HG03025 (cell line): ENCODE measurements around the gene RFX2.
"Not testable (repeated sequence)": the region's sequence is repeated elsewhere in the genome, so short reads cannot be mapped to it uniquely, and the experiment has no call there.

Experiments
- ATAC-seq: cut with Tn5 transposase; IDR thresholded peaks from one replicate; pipeline ENCODE4 v1.9.1; 2021; ENCODE audit warnings: mild to moderate bottlenecking, moderate library complexity; ENCODE audit not compliant: unreplicated experiment, low FRiP score

The RFX2 gene

GRCh38 chr19:5961969-5962945 is 148.0 kb downstream of the RFX2 start:
- no peak for ATAC-seq

DNA sequence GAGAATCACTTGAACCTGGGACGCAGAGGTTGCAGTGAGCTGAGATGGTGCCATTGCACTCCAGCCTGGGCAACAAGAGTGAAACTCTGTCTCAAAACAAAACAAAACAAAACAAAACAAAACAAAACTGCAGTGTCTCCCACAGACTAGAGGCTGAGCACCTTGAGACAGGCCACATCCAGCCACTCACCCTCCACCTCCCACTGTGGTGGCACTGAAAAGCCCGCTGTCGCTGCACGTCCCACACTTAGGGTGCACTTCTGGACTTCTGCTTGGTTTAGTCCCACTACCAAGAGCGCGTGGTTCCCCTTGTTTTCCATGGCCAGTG is 148.7 kb downstream of the RFX2 start:
- ATAC-seq = not testable (repeated sequence)

DNA sequence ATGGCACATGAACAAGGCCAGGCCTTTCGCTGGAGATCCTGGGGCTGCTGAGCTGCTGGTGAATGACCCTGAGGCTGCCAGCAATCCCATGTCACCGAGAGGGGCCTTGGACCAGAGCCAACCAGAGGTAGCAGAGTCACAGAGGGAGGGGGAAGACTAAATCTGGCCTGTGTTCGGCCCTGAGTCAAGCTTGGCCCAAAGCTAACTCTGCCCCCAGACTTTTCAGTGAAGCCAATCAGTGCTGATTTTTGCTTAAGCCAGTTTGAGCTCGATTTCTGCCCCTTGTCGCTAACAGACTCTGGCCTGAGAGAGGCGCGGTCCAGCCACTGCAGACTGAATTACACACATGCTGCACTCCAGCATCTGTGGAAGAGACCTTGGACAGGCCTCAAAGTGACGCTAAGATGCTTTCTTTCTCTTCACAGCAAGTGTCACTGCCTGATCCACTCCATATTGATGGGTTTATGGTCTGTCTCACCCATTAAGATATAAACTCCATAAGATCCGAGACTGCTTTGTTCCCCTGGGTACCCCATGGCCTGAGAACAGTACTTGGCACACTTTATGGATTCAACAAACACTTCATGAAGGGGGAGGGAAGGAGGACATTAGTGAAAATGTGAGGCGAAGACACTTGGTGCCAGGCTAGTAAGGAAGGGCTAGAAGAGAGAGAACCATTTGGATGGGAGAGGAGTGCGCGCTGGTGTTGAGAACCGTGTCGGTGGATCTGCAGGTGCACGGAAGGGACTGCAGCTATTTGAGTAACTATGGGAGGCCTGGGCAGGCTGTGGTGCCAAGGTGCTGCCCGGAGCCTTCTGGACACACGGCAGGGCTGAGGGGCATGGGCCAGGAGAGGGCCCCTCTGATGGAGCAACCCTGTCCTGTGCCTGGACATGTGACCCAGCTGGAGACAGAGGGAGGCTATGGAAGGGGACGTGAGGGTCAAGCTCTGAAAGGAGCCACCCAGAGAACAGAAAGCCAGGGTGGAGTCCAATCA is 150.0 kb downstream of the RFX2 start:
- ATAC-seq = no peak

GRCh38 chr19:5959260-5960004 is 150.9 kb downstream of the RFX2 start:
- ATAC-seq = no peak

DNA sequence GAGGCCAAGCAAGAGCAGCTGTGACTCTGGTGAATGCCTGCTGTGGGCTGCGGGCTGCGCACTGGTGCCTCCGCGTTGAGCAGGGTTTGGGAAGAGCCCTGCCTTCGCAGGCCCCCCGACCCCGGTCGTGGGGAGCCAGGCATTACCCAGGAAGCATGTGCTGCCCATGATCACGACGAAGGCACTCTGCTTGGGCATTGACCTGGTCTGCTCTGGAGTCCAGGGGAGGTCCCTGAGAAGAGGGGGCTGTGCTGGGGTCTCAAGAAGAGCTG is 151.5 kb downstream of the RFX2 start:
- no peak for ATAC-seq

DNA sequence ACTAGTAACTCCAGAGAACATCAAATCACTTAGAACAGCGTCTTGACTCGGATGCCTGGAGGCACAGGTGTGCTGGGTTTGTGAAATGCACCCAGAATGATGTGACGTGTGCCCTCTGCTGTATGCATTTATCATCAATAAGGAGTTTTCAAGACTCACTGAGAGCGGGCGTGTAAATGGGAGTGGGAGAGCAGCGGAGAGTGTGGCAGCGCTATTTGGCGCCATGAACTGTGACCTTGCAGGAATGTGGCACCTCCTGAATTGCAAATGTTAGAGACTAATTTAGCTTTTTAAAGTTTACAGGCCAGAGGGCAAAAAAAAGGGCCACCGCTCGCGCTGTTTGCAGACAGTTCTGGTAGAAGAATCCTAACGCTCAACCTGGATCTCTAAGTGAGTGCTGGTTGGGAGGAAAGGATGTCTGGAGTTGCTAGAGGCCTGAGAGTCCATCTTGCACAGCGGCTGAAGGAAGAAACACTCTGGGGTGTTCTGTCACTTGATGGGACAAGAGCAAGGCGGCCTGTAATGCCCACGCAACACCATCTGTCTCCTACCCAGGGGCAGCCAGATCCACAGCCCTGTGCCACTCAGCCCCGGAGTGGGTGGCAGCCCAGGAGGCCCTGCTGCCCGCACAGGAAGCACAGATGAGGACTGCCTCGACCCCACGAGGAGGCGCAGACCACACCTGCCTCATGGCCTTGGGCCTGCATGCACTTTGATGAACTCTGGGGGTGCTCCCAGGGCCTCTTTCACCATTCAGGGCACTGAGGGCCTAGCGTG is 152.0 kb downstream of the RFX2 start:
- no peak for ATAC-seq

DNA sequence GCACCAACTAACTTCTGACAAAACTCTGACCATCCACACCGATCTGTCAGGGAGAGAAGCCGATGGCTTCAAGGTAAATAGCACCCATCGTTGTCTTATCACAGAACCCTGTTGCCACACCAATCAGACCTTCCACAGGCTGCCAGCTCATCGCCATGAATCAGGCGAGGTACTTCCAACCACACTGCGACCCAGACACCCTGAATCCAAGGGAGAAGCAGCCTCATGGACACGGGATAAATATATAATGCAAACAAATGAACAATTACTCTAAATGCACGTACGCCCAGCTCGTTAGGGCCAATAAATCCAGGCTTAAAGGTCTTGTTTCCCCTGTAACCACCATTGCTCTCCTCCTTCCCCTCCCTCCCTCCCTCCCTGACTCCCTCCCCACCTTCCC is 153.1 kb downstream of the RFX2 start:
- no peak for ATAC-seq

DNA sequence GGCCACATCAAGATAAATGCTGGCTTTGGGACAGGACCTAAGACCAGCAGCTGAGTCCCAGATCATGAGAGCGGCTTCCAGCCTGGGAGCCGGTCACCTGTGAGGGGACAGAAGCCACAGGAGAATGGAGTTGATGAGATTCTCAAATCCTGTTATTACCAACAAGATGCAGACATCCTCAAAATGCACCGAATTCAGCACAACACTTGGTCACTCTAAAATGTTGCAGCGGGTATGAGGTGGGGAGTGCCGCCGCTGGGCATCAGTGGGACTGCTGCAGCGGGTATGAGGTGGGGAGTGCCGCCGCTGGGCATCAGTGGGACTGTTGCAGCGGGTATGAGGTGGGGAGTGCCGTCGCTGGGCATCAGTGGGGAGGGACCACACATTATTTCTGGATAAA is 153.6 kb downstream of the RFX2 start:
- no peak for ATAC-seq

- no peak for ATAC-seq
Measured at GRCh38 chr19:5956323-5956722, 154.0 kb downstream of the RFX2 start.

GRCh38 chr19:5955636-5955935 is 154.7 kb downstream of the RFX2 start:
- ATAC-seq = no peak

DNA sequence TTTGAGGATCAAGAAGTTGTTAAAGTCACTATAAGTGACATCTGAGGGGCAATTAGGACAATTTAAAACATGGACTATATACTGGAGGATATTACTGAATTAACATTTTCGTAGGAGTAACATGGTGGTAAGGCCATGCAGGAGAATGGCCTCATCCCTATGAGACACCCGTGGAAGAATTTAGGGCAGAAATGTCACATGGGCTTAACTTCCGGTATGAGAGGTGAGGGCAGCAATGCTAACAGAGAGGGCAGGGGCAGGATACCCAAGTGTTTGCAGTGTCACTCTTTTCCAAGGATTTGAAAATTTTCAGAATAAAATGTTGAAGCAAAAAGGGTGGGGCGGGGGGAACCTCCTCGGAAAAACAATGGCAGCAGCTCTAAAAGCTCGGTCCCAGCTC is 156.0 kb downstream of the RFX2 start:
- ATAC-seq = no peak

GRCh38 chr19:5953680-5954213 is 156.6 kb downstream of the RFX2 start:
- no peak for ATAC-seq

GRCh38 chr19:5953030-5953589 is 157.2 kb downstream of the RFX2 start:
- ATAC-seq = no peak

DNA sequence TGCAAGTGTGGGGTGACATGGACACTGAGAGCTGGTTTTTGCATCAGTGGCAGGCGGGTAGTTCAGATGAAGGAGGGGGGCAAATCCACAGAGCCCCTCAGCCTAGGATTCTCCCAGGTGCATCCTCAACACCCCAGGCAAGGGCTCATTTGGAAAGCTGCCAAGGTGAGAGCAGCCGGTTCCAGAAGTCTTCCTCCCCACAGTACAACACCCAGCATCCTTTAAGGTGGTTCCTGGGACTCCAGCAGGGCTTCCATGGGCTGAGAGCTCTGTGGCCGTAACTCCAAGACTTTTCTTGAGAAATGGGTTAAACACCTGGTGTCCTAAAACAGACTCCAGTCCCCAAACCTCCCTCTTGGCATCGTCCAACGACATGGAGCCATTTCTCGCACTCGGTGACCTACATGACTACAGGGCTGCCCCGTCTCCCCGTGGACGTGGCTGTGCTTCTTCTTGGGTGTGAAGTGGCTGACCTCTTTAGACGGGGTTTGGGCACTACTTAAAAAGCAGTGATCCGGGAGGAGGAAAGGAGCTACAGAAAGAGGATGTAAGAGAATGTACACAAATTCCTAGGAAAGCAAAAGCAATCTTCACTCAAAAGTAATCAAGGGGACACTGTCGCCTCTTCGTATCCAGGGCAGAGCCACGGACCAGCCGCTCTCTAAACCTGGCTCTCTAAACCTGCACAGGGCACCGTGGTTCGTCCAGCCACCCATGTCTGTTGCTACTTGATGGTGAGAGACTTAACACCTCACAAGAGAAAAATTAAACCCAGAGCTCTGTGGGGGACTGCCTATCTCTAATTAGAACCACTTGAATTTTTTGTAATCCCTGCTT is 157.9 kb downstream of the RFX2 start:
- no peak for ATAC-seq

GRCh38 chr19:5951338-5951861 is 158.9 kb downstream of the RFX2 start:
- ATAC-seq = no peak

DNA sequence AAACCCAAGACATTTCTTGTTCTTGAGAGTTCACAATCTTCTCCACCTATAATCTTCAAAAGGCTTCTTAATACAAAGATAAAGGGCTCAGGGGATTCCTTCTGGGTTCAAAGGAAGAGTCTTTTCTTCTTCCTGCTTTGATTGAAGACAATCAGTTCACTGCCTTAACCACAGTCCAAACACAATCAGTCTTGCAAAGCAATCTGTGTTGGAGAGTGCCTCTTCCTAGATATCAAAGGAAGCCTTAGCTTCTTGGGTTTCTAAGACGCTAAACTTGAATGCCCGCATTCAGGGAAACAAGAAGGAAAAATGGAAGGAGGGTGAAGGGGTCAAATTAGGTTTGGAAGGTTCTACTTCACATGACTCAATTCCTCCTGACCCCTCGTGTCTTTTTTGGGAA is 159.6 kb downstream of the RFX2 start:
- no peak for ATAC-seq

GRCh38 chr19:5949792-5950305 is 160.5 kb downstream of the RFX2 start:
- ATAC-seq = no peak
